HCT116 (cell line): ENCODE results near the gene RNF144B. TPM values are rescaled to one million over a fixed set of nuclear protein-coding genes. Genes with fewer than 3 reads are reported as not detected.

ENCODE experiments used
- ATAC-seq: fragments of 200-7000 bp; cut with Tn5 transposase; 2 replicates; pipeline ENCODE4 v1.9.1; 2020; ENCODE audit warnings: mild to moderate bottlenecking, moderate library complexity
- BruUV-seq: library from RNA; stranded (reverse); fragments of 400-500 nt; replicated peaks from 2 replicates; lab custom pipeline; 2021; lab: Mats Ljungman, UMichigan
- CTCF ChIA-PET: fragments of 300-600 bp; sonication (Branson Sonifier 250); formaldehyde crosslinking; loops from one replicate; lab custom pipeline; 2021; ENCODE audit warnings: antibody characterized with exemption; lab: Charles Lee
- POLR2A ChIA-PET: fragments of 300-600, 350-600 bp; sonication (Branson Sonifier 250); formaldehyde crosslinking; loops from one replicate; lab custom pipeline; 2021; ENCODE audit warnings: antibody characterized with exemption; lab: Charles Lee
- RAD21 ChIA-PET, 2 experiments: fragments of 300-600 bp; sonication (Branson Sonifier 250); formaldehyde crosslinking; loops; one replicate each; lab custom pipeline; 2023; ENCODE audit warnings: low total read pairs in 2 of 2; ENCODE audit not compliant: uncharacterized antibody in 2 of 2, unreplicated experiment in 2 of 2, low non-redundant PET in 1 of 2; lab: Charles Lee
- DNase-seq: peaks from one replicate; pipeline ENCODE4 v3.0.0-alpha.2; 2010; ENCODE audit warnings: low read depth, low spot score
- H2AFZ ChIP-seq: fragments of 200-600 bp; shearing (Covaris generic), sonication (generic); 2 replicates; pipeline ENCODE4 v1.6.1; 2017; ENCODE audit warnings: low read depth, mixed run types, mixed read lengths, antibody characterized with exemption, low read length; ENCODE audit not compliant: poor library complexity, severe bottlenecking
- H3K27ac ChIP-seq: 2 replicates; pipeline ENCODE4 v1.5.1; 2012; ENCODE audit warnings: low read depth, low read length
- H3K27me3 ChIP-seq: fragments of 200-600 bp; sonication (generic); 2 replicates; pipeline ENCODE4 v1.6.1; 2016; ENCODE audit warnings: mixed run types, low read length, mixed read lengths; ENCODE audit not compliant: insufficient read depth
- H3K36me3 ChIP-seq, 2 experiments: fragments of 200-500 bp in 1 of 2; fragments of 200-600 bp in 1 of 2; sonication (Bioruptor generic) in 1 of 2; sonication (generic) in 1 of 2; 2 replicates each; pipeline versions ENCODE4 v1.5.1 to v1.6.1; 2014 to 2016; ENCODE audit warnings: low read length in 2 of 2, inconsistent platforms in 1 of 2, mixed read lengths in 1 of 2, mixed run types in 1 of 2; ENCODE audit not compliant: insufficient read depth in 2 of 2, control insufficient read depth in 1 of 2
- H3K4me1 ChIP-seq, 2 experiments: fragments of 200-600 bp in 1 of 2; sonication (generic) in 1 of 2; 2 replicates each; pipeline versions ENCODE4 v1.5.1 to v1.6.1; 2012 to 2017; ENCODE audit warnings: low read length in 2 of 2, inconsistent platforms in 1 of 2, mild to moderate bottlenecking in 1 of 2, mixed read lengths in 1 of 2, mixed run types in 1 of 2, moderate library complexity in 1 of 2; ENCODE audit not compliant: insufficient read depth in 2 of 2, control insufficient read depth in 1 of 2
- H3K4me2 ChIP-seq: fragments of 200-600 bp; sonication (generic); 2 replicates; pipeline ENCODE4 v1.6.1; 2017; ENCODE audit warnings: mixed run types, low read length, mixed read lengths
- H3K4me3 ChIP-seq, 2 experiments: fragments of 200-600 bp in 1 of 2; sonication (generic) in 1 of 2; replicated peaks in 1 of 2; 2 replicates each; pipeline ENCODE4 v1.5.1; 2011 to 2016; ENCODE audit warnings: low read length in 2 of 2, control low read depth in 1 of 2, low read depth in 1 of 2, mild to moderate bottlenecking in 1 of 2, mixed read lengths in 1 of 2, mixed run types in 1 of 2
- H3K79me2 ChIP-seq: fragments of 200-600 bp; sonication (generic); 2 replicates; pipeline ENCODE4 v1.6.1; 2017; ENCODE audit warnings: mild to moderate bottlenecking, mixed run types, low read length, moderate library complexity, mixed read lengths; ENCODE audit not compliant: insufficient read depth
- H3K9ac ChIP-seq: fragments of 200-600 bp; sonication (generic); 2 replicates; pipeline ENCODE4 v1.6.1; 2016; ENCODE audit warnings: low read length, mixed read lengths
- H3K9me2 ChIP-seq: fragments of 200-600 bp; sonication (generic), shearing (Covaris generic); 2 replicates; pipeline ENCODE4 v1.6.1; 2017; ENCODE audit warnings: mixed run types, mild to moderate bottlenecking, moderate library complexity; ENCODE audit not compliant: insufficient read depth
- H3K9me3 ChIP-seq, 2 experiments: fragments of 200-500 bp in 1 of 2; fragments of 200-600 bp in 1 of 2; sonication (Bioruptor generic) in 1 of 2; sonication (generic) in 1 of 2; 2 replicates each; pipeline ENCODE4 v1.6.1; 2014 to 2017; ENCODE audit warnings: low read length in 2 of 2, mixed read lengths in 2 of 2, inconsistent platforms in 1 of 2, low read depth in 1 of 2, mild to moderate bottlenecking in 1 of 2, mixed run types in 1 of 2, moderate library complexity in 1 of 2; ENCODE audit not compliant: control insufficient read depth in 1 of 2, insufficient read depth in 1 of 2
- H4K20me1 ChIP-seq: fragments of 200-600 bp; sonication (generic), shearing (Covaris generic); 2 replicates; pipeline ENCODE4 v1.6.1; 2017; ENCODE audit warnings: mixed run types, mild to moderate bottlenecking, moderate library complexity; ENCODE audit not compliant: insufficient read depth
- CBX3 ChIP-seq: IDR thresholded peaks from 2 replicates; pipeline ENCODE4 v1.6.1; 2012; ENCODE audit warnings: low read depth
- EGR1 ChIP-seq: IDR thresholded peaks from 2 replicates; pipeline ENCODE4 v1.6.1; 2012; ENCODE audit warnings: low read depth
- ELF1 ChIP-seq: IDR thresholded peaks from 2 replicates; pipeline ENCODE4 v1.6.1; 2012; ENCODE audit warnings: low read depth, borderline replicate concordance
- JUND ChIP-seq: IDR thresholded peaks from 2 replicates; pipeline ENCODE4 v1.6.1; 2012
- POLR2A ChIP-seq: IDR thresholded peaks from 2 replicates; pipeline ENCODE4 v1.7.0; 2011; ENCODE audit warnings: borderline replicate concordance; ENCODE audit not compliant: insufficient read depth, insufficient read length; ENCODE audit errors: extremely low read depth
- SP1 ChIP-seq: IDR thresholded peaks from 2 replicates; pipeline ENCODE4 v1.6.1; 2012; ENCODE audit warnings: low read depth
- SRF ChIP-seq: IDR thresholded peaks from 2 replicates; pipeline ENCODE4 v1.6.1; 2012; ENCODE audit warnings: low read depth
- YY1 ChIP-seq: IDR thresholded peaks from 2 replicates; pipeline ENCODE4 v1.6.1; 2011; ENCODE audit warnings: low read length, low read depth, moderate library complexity, mild to moderate bottlenecking; ENCODE audit not compliant: insufficient replicate concordance; ENCODE audit errors: extremely low read depth
- ZFX ChIP-seq: fragments of 450-650 bp; IDR thresholded peaks from 2 replicates; pipeline ENCODE4 v1.6.1; 2017
- intact Hi-C: fragments of 100-400 bp; cut with micrococcal nuclease; formaldehyde crosslinking; loops from 2 replicates; pipeline ENCODE4 v1.10.0; 2022
- total RNA-seq: library from RNA; stranded (reverse); gene quantifications from one replicate; pipeline ENCODE4 v1.2.1, GENCODE V29; 2021; ENCODE audit not compliant: unreplicated experiment
- TF ChIP-seq, protein P1 (sequence below): IDR thresholded peaks from 2 replicates; pipeline ENCODE4 v1.6.1; 2012; ENCODE audit warnings: low read depth
- TF ChIP-seq, protein P2 (sequence below): IDR thresholded peaks from 2 replicates; pipeline ENCODE4 v1.6.1; 2012
- TF ChIP-seq, protein P3 (sequence below): IDR thresholded peaks from 2 replicates; pipeline ENCODE4 v1.6.1; 2011; ENCODE audit warnings: mild to moderate bottlenecking, low read length, moderate library complexity; ENCODE audit not compliant: insufficient replicate concordance; ENCODE audit errors: extremely low read depth
- TF ChIP-seq, protein P4 (sequence below), 3 experiments: fragments of 200-600 bp in 1 of 3; sonication (generic) in 1 of 3; IDR thresholded peaks in 2 of 3; conservative IDR thresholded peaks in 1 of 3; 2 replicates each; pipeline ENCODE4 v1.5.1; 2012 to 2017; ENCODE audit warnings: low read depth in 2 of 3, low read length in 2 of 3, antibody characterized with exemption in 1 of 3, borderline replicate concordance in 1 of 3, control low read depth in 1 of 3, mild to moderate bottlenecking in 1 of 3, mixed read lengths in 1 of 3, mixed run types in 1 of 3, moderate library complexity in 1 of 3; ENCODE audit not compliant: insufficient read depth in 1 of 3

Gene RNF144B
- total RNA-seq, 1 experiment from 2014 or later = 2.1 TPM

DNA sequence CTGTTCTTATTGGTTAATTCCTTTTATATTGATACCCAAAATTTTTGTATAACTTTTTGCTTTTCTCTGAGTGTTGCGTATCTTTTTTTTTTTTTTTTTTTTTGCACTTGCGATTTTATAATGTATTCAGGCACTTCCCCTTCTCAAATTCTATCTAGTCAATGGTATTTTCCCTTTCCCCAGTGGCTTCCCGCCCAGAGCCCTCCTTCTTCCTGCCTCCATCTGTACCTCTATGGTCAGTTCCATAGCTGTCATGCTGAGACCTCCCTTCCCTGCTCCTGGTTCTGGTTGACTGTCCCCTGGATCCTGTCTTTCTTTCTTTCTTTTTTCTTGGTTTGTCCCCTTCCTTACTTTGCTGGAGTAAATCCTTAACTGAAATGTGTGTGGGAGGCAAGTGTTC is 94.7 kb downstream of the RNF144B start:
- no TSS peak for BruUV-seq
- no peaks in the 10 kb centered on the region for H3K9me2 ChIP-seq
- no peaks in the 10 kb centered on the region for H3K79me2 ChIP-seq
- ATAC-seq (no peak), DNase-seq (no peak)
- H4K20me1 ChIP-seq = no peaks in the 10 kb centered on the region
- intact Hi-C loops = no loop called here
- ChIA-PET CTCF (no interaction called here), POLR2A (no interaction called here), RAD21 (no interaction called here)
- H3K36me3 ChIP-seq = no peaks in the 10 kb centered on the region
- H3K4me2 ChIP-seq = no peak overlapping the region
- no peaks in the 10 kb centered on the region; the same call in 1 of the 2 replicates for H3K27me3 ChIP-seq
- no peak overlapping the region for H3K9ac ChIP-seq
- no peaks in the 10 kb centered on the region for H3K9me3 ChIP-seq
- no peak overlapping the region for H2AFZ ChIP-seq
- TF ChIP-seq, protein P1, sequence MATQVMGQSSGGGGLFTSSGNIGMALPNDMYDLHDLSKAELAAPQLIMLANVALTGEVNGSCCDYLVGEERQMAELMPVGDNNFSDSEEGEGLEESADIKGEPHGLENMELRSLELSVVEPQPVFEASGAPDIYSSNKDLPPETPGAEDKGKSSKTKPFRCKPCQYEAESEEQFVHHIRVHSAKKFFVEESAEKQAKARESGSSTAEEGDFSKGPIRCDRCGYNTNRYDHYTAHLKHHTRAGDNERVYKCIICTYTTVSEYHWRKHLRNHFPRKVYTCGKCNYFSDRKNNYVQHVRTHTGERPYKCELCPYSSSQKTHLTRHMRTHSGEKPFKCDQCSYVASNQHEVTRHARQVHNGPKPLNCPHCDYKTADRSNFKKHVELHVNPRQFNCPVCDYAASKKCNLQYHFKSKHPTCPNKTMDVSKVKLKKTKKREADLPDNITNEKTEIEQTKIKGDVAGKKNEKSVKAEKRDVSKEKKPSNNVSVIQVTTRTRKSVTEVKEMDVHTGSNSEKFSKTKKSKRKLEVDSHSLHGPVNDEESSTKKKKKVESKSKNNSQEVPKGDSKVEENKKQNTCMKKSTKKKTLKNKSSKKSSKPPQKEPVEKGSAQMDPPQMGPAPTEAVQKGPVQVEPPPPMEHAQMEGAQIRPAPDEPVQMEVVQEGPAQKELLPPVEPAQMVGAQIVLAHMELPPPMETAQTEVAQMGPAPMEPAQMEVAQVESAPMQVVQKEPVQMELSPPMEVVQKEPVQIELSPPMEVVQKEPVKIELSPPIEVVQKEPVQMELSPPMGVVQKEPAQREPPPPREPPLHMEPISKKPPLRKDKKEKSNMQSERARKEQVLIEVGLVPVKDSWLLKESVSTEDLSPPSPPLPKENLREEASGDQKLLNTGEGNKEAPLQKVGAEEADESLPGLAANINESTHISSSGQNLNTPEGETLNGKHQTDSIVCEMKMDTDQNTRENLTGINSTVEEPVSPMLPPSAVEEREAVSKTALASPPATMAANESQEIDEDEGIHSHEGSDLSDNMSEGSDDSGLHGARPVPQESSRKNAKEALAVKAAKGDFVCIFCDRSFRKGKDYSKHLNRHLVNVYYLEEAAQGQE = no peak
- TF ChIP-seq ELF1 (no peak), SRF (no peak), EGR1 (no peak), CBX3 (no peak), ZFX (no peak), YY1 (no peak), JUND (no peak), POLR2A (no peak), SP1 (no peak)
- TF ChIP-seq, protein P2, sequence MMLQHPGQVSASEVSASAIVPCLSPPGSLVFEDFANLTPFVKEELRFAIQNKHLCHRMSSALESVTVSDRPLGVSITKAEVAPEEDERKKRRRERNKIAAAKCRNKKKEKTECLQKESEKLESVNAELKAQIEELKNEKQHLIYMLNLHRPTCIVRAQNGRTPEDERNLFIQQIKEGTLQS = no peak
- TF ChIP-seq, protein P3, sequence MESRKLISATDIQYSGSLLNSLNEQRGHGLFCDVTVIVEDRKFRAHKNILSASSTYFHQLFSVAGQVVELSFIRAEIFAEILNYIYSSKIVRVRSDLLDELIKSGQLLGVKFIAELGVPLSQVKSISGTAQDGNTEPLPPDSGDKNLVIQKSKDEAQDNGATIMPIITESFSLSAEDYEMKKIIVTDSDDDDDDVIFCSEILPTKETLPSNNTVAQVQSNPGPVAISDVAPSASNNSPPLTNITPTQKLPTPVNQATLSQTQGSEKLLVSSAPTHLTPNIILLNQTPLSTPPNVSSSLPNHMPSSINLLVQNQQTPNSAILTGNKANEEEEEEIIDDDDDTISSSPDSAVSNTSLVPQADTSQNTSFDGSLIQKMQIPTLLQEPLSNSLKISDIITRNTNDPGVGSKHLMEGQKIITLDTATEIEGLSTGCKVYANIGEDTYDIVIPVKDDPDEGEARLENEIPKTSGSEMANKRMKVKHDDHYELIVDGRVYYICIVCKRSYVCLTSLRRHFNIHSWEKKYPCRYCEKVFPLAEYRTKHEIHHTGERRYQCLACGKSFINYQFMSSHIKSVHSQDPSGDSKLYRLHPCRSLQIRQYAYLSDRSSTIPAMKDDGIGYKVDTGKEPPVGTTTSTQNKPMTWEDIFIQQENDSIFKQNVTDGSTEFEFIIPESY = no peak
- TF ChIP-seq, protein P4, sequence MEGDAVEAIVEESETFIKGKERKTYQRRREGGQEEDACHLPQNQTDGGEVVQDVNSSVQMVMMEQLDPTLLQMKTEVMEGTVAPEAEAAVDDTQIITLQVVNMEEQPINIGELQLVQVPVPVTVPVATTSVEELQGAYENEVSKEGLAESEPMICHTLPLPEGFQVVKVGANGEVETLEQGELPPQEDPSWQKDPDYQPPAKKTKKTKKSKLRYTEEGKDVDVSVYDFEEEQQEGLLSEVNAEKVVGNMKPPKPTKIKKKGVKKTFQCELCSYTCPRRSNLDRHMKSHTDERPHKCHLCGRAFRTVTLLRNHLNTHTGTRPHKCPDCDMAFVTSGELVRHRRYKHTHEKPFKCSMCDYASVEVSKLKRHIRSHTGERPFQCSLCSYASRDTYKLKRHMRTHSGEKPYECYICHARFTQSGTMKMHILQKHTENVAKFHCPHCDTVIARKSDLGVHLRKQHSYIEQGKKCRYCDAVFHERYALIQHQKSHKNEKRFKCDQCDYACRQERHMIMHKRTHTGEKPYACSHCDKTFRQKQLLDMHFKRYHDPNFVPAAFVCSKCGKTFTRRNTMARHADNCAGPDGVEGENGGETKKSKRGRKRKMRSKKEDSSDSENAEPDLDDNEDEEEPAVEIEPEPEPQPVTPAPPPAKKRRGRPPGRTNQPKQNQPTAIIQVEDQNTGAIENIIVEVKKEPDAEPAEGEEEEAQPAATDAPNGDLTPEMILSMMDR (IDR thresholded peaks at IDR 0.05 in 2 of 3, conservative IDR thresholded peaks at IDR 0.05 in 1 of 3; ENCODE audit: borderline replicate concordance in 1 of 3, insufficient read depth in 1 of 3, low read depth in 2 of 3, low read length in 2 of 3) = no peak
- no peak overlapping the region for H3K27ac ChIP-seq
- H3K4me3 ChIP-seq = no peak overlapping the region
- no peaks in the 10 kb centered on the region for H3K4me1 ChIP-seq
